GM12892 (cell line): Measurements from ENCODE around the gene SDK1.

Experiments
- POLR2A ChIP-seq: IDR thresholded peaks from 2 replicates; pipeline ENCODE4 v1.6.1; 2011; ENCODE audit warnings: low read depth, low read length, control low read depth
- TAF1 ChIP-seq: IDR thresholded peaks from 2 replicates; pipeline ENCODE4 v1.6.1; 2011; ENCODE audit warnings: low read depth, mild to moderate bottlenecking, control low read depth, low read length, borderline replicate concordance

- TF ChIP-seq TAF1, result no peak
- no peak for TF ChIP-seq POLR2A
Observed at GRCh38 chr7:3285652-3286051, 15.4 kb upstream of the SDK1 start.
